Suprapubic skin (tissue), 3 donors: ENCODE data around the gene RASAL3.

Source experiments
- CTCF ChIP-seq, 2 donors: fragments of 200-600 bp in 1 of 2; fragments of 450-650 bp in 1 of 2; sonication (generic) in 1 of 2; IDR thresholded peaks; one replicate each; pipeline ENCODE4 v1.5.1; 2016 to 2019; ENCODE audit warnings: antibody characterized with exemption in 2 of 2, mild to moderate bottlenecking in 1 of 2, moderate library complexity in 1 of 2
- EP300 ChIP-seq: sonication (generic); formaldehyde crosslinking; IDR thresholded peaks from one replicate; pipeline ENCODE4 v1.6.1; 2017; ENCODE audit warnings: antibody characterized with exemption

- TF ChIP-seq CTCF (IDR thresholded peaks at IDR 0.05) (no peak), EP300 (no peak)
Measured at GRCh38 chr19:15433519-15434069, 30.8 kb downstream of the RASAL3 start.
